Measurements from ENCODE around the gene EPHB3. TPM values are rescaled to one million over a fixed set of nuclear protein-coding genes. Genes with fewer than 3 reads are reported as not detected.

EPHB3 gene
- polyA plus RNA-seq, 1 of the 3 experiments (the other 2 are of a cell fraction), result 4.2 TPM

DNA sequence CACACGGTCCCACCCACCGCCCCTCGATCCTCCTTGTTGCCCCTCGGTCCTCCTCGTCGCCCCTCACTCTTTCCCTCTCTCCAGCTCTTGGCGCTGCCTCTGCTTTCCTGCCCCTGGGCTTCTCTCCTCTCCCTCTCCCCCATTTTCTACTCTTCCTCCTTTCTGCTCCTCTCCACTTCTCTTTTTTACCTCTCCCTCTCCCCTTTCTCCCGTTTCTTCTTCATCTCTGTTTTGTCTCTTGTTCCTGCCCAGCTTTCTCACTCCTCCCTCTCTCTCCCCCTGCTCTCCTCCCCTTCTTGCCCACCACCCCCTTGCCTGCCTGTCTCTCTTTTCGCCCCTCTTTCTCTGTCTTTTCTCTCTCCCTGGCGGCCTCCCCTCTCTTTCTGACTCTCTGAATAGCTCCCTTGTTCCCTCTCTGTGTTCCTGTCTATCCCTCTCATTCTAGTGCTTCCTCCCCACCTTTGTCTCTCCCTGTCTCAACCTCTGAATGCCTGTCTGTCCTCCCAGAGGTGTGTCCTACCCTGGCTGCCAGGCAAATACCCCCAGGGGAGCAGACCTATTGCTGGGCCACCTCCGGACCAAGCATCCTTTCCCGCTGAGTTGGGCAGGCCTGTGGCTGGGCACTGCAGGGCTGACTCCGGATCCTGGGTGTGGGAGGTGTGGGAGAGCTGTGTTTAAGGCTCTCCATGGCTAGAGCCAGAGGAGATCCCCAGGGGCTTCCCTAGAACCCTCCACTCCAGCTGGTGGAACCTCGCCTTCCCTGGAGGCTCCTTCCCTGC lies 41.0 kb downstream of the EPHB3 start (continued):
- TF ChIP-seq, protein P1, sequence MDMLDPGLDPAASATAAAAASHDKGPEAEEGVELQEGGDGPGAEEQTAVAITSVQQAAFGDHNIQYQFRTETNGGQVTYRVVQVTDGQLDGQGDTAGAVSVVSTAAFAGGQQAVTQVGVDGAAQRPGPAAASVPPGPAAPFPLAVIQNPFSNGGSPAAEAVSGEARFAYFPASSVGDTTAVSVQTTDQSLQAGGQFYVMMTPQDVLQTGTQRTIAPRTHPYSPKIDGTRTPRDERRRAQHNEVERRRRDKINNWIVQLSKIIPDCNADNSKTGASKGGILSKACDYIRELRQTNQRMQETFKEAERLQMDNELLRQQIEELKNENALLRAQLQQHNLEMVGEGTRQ (IDR thresholded peaks at IDR 0.05; ENCODE audit: borderline replicate concordance, low read depth, low read length), result no peak
- TF ChIP-seq GABPA (IDR thresholded peaks at IDR 0.05; ENCODE audit: low read depth) (no peak), FOSL2 (IDR thresholded peaks at IDR 0.05; ENCODE audit: borderline replicate concordance, low read depth) (no peak), SMC3 (IDR thresholded peaks at IDR 0.05; ENCODE audit: low read depth, low read length) (no peak), POLR2AphosphoS5 (IDR thresholded peaks at IDR 0.05; ENCODE audit: low read depth, low read length) (no peak)

DNA sequence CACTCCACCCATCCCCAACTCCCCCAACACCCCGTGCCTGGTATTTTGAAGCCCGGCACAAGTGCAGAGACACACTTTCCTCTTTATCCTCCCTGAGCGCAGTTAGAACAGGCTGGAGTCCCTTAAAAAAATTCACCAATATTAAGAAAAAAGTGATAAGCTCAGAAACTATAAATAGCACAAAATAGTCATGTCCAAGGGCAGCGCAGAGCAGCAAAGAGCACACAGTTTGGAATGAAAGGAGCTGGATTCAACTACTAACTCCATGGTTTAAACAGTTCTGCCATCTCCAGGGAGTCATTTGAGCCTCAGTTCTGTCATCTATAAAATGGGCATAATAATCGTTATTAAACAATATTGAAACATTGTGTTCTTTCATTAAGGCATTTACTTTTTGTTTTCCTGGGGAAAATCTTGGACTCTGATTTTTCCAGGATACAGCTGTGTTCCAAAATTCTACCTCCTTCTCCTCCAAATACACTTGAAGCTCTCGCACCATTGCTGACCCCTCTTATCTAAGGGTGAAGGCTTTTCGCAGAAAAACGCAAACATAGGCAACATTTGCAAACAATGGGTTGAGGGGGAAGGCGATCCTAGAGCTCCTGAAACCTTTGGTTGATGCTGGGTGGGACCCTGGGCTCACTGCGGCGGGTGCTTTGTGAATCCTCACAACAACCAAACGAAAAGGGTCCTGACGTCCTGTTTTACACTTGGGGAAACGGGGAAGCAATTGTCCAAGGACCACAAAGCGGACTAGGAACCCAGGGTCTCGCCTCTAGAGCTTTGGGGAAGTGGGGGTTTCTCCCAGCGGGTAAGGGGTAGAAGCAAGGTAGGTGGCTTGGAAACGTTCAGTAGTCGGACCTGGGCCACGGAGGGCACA lies 41.8 kb downstream of the EPHB3 start:
- Histone ChIP-seq H3K4me1 (ENCODE audit: control insufficient read depth in 1 of 2, insufficient read depth in 2 of 2, low read depth in 1 of 2, low read length in 1 of 2) (peaks cover 0 to 24% of the 10 kb centered on the region in 2 experiments; a peak in 1 of 4 replicates), H3K9ac (no peak overlapping the region), H2AFZ (ENCODE audit: low read depth) (no peak overlapping the region), H3K9me3 (no peaks in the 10 kb centered on the region), H3K27me3 (ENCODE audit: insufficient read depth) (no peaks in the 10 kb centered on the region), H3K9me2 (no peaks in the 10 kb centered on the region), H3K27ac (ENCODE audit: low read depth in 2 of 2, low read length in 1 of 2) (no peak overlapping the region), H4K20me1 (ENCODE audit: insufficient read depth) (no peaks in the 10 kb centered on the region), H3K4me2 (no peak overlapping the region), H3K4me3 (ENCODE audit: low read depth in 2 of 2, low read length in 1 of 2) (no peak overlapping the region), H3K79me2 (ENCODE audit: insufficient read depth) (no peaks in the 10 kb centered on the region), H3F3A (replicated peaks; ENCODE audit: insufficient read depth) (no peaks in the 10 kb centered on the region), H3K36me3 (replicated peaks in 1 of 2; ENCODE audit: control insufficient read depth in 1 of 2, insufficient read depth in 2 of 2, low read length in 1 of 2) (no peaks in the 10 kb centered on the region)
- WGBS (ENCODE audit: low lambda C conversion rate), result 77% methylated on average over 18 of the region's 20 CpGs
- ChIA-PET CTCF (interaction anchor here (0.7 to 0.9 kb wide), 3 partner anchors 42 to 601 kb away, joined by 3 to 5 read pairs (median 3); partner anchors contain the start of gene EPHB3), POLR2A (no interaction called here)
- no peak for DNase-seq
- TF ChIP-seq RXRA (IDR thresholded peaks at IDR 0.05; ENCODE audit: borderline replicate concordance, low read depth), result no peak
- TF ChIP-seq, protein P2, sequence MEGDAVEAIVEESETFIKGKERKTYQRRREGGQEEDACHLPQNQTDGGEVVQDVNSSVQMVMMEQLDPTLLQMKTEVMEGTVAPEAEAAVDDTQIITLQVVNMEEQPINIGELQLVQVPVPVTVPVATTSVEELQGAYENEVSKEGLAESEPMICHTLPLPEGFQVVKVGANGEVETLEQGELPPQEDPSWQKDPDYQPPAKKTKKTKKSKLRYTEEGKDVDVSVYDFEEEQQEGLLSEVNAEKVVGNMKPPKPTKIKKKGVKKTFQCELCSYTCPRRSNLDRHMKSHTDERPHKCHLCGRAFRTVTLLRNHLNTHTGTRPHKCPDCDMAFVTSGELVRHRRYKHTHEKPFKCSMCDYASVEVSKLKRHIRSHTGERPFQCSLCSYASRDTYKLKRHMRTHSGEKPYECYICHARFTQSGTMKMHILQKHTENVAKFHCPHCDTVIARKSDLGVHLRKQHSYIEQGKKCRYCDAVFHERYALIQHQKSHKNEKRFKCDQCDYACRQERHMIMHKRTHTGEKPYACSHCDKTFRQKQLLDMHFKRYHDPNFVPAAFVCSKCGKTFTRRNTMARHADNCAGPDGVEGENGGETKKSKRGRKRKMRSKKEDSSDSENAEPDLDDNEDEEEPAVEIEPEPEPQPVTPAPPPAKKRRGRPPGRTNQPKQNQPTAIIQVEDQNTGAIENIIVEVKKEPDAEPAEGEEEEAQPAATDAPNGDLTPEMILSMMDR (IDR thresholded peaks at IDR 0.05), result no peak
- TF ChIP-seq EP300 (IDR thresholded peaks at IDR 0.05; ENCODE audit: borderline replicate concordance in 1 of 2, low read depth in 1 of 2, low read length in 1 of 2), result no peak
- TF ChIP-seq FOXM1 (IDR thresholded peaks at IDR 0.05; ENCODE audit: low read depth), result no peak
- no peak for TF ChIP-seq FOSL2 (IDR thresholded peaks at IDR 0.05; ENCODE audit: borderline replicate concordance, low read depth)
- no peak for TF ChIP-seq MXI1 (IDR thresholded peaks at IDR 0.05; ENCODE audit: low read depth, low read length)
- no peak for TF ChIP-seq TEAD4 (IDR thresholded peaks at IDR 0.05; ENCODE audit: borderline replicate concordance, insufficient read depth)
- TF ChIP-seq TCF12 (IDR thresholded peaks at IDR 0.05), result no peak
- TF ChIP-seq, protein P3, sequence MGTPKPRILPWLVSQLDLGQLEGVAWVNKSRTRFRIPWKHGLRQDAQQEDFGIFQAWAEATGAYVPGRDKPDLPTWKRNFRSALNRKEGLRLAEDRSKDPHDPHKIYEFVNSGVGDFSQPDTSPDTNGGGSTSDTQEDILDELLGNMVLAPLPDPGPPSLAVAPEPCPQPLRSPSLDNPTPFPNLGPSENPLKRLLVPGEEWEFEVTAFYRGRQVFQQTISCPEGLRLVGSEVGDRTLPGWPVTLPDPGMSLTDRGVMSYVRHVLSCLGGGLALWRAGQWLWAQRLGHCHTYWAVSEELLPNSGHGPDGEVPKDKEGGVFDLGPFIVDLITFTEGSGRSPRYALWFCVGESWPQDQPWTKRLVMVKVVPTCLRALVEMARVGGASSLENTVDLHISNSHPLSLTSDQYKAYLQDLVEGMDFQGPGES (IDR thresholded peaks at IDR 0.05; ENCODE audit: low read depth, low read length), result no peak
- no peak for TF ChIP-seq TAF1 (IDR thresholded peaks at IDR 0.05; ENCODE audit: borderline replicate concordance, low read depth, low read length)
- TF ChIP-seq, protein P4, sequence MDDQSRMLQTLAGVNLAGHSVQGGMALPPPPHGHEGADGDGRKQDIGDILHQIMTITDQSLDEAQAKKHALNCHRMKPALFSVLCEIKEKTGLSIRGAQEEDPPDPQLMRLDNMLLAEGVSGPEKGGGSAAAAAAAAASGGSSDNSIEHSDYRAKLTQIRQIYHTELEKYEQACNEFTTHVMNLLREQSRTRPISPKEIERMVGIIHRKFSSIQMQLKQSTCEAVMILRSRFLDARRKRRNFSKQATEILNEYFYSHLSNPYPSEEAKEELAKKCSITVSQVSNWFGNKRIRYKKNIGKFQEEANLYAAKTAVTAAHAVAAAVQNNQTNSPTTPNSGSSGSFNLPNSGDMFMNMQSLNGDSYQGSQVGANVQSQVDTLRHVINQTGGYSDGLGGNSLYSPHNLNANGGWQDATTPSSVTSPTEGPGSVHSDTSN (IDR thresholded peaks at IDR 0.05), result no peak
- TF ChIP-seq SIN3A (IDR thresholded peaks at IDR 0.05; ENCODE audit: borderline replicate concordance, low read depth, low read length), result no peak
- no peak for TF ChIP-seq RFX5 (IDR thresholded peaks at IDR 0.05; ENCODE audit: low read length)
- TF ChIP-seq, protein P5, sequence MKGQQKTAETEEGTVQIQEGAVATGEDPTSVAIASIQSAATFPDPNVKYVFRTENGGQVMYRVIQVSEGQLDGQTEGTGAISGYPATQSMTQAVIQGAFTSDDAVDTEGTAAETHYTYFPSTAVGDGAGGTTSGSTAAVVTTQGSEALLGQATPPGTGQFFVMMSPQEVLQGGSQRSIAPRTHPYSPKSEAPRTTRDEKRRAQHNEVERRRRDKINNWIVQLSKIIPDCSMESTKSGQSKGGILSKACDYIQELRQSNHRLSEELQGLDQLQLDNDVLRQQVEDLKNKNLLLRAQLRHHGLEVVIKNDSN (IDR thresholded peaks at IDR 0.05; ENCODE audit: borderline replicate concordance, low read depth), result no peak

Data from SK-N-SH (cell line).